ENCODE data around the gene GNB3. TPM values are rescaled to one million over a fixed set of nuclear protein-coding genes. Genes with fewer than 3 reads are reported as not detected.

GNB3 gene
- total and polyA plus RNA-seq, 4 donors = under 0.01 to 0.12 TPM; not detected in 2

DNA sequence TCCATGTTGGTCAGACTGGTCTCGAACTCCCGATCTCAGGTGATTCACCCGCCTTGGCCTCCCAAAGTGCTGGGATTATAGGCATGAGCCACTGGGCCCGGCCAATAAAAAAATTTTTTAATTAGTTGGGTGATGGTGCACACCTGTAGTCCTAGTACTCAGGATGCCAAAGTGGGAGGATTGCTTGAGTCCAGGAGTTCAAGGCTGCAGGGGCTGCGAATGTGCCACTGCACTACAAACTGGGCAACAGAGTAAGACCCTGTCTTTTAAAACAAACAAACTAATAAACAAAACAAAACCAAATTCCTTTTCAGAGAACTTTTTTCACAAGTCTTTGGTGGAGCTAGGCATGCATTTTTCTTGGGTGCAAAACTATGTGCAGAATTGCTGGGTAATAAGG lies 42.5 kb downstream of the GNB3 start:
- H3K4me1 ChIP-seq (ENCODE audit: control insufficient read depth in 4 of 4, insufficient read depth in 4 of 4, low read length in 3 of 4) = peaks cover 0 to 1% (median 0%) of the 10 kb centered on the region in 4 donors
- H3K27me3 ChIP-seq (ENCODE audit: control insufficient read depth in 4 of 4, insufficient read depth in 4 of 4, low read length in 3 of 4) = no peaks in the 10 kb centered on the region
- peaks cover 0 to 7% (median 3%) of the 10 kb centered on the region in 4 donors for H3K36me3 ChIP-seq (ENCODE audit: control insufficient read depth in 4 of 4, insufficient read depth in 3 of 4, low read depth in 1 of 4, low read length in 3 of 4)
- no peak overlapping the region for H3K27ac ChIP-seq (ENCODE audit: low read depth in 1 of 2, low read length in 2 of 2)
- H3K9ac ChIP-seq (ENCODE audit: low read depth in 1 of 2, low read length in 2 of 2) = no peak overlapping the region
- TF ChIP-seq, protein P1, sequence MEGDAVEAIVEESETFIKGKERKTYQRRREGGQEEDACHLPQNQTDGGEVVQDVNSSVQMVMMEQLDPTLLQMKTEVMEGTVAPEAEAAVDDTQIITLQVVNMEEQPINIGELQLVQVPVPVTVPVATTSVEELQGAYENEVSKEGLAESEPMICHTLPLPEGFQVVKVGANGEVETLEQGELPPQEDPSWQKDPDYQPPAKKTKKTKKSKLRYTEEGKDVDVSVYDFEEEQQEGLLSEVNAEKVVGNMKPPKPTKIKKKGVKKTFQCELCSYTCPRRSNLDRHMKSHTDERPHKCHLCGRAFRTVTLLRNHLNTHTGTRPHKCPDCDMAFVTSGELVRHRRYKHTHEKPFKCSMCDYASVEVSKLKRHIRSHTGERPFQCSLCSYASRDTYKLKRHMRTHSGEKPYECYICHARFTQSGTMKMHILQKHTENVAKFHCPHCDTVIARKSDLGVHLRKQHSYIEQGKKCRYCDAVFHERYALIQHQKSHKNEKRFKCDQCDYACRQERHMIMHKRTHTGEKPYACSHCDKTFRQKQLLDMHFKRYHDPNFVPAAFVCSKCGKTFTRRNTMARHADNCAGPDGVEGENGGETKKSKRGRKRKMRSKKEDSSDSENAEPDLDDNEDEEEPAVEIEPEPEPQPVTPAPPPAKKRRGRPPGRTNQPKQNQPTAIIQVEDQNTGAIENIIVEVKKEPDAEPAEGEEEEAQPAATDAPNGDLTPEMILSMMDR (IDR thresholded peaks at IDR 0.05; ENCODE audit: low read depth, low read length, missing input control) = no peak
- TF ChIP-seq HNF4A (conservative IDR thresholded peaks at IDR 0.05) (no peak), SP1 (IDR thresholded peaks at IDR 0.05) (no peak), FOXA1 (IDR thresholded peaks at IDR 0.05) (no peak), HNF4G (IDR thresholded peaks at IDR 0.05) (no peak), NR2F2 (IDR thresholded peaks at IDR 0.05) (no peak), TAF1 (conservative IDR thresholded peaks at IDR 0.05) (no peak), RXRA (IDR thresholded peaks at IDR 0.05) (no peak), RAD21 (IDR thresholded peaks at IDR 0.05) (no peak), GABPA (IDR thresholded peaks at IDR 0.05 in 1 of 2, conservative IDR thresholded peaks at IDR 0.05 in 1 of 2) (no peak)
- TF ChIP-seq, protein P2, sequence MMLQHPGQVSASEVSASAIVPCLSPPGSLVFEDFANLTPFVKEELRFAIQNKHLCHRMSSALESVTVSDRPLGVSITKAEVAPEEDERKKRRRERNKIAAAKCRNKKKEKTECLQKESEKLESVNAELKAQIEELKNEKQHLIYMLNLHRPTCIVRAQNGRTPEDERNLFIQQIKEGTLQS (IDR thresholded peaks at IDR 0.05) = no peak
- TF ChIP-seq, protein P3, sequence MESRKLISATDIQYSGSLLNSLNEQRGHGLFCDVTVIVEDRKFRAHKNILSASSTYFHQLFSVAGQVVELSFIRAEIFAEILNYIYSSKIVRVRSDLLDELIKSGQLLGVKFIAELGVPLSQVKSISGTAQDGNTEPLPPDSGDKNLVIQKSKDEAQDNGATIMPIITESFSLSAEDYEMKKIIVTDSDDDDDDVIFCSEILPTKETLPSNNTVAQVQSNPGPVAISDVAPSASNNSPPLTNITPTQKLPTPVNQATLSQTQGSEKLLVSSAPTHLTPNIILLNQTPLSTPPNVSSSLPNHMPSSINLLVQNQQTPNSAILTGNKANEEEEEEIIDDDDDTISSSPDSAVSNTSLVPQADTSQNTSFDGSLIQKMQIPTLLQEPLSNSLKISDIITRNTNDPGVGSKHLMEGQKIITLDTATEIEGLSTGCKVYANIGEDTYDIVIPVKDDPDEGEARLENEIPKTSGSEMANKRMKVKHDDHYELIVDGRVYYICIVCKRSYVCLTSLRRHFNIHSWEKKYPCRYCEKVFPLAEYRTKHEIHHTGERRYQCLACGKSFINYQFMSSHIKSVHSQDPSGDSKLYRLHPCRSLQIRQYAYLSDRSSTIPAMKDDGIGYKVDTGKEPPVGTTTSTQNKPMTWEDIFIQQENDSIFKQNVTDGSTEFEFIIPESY (IDR thresholded peaks at IDR 0.05) = no peak
- TF ChIP-seq, protein P4, sequence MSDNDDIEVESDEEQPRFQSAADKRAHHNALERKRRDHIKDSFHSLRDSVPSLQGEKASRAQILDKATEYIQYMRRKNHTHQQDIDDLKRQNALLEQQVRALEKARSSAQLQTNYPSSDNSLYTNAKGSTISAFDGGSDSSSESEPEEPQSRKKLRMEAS (IDR thresholded peaks at IDR 0.05) = no peak
- 92% methylated on average over 5 of the region's 5 CpGs for WGBS
- H3K4me3 ChIP-seq (ENCODE audit: low read depth in 1 of 3, low read length in 3 of 3) = no peak overlapping the region
- no peaks in the 10 kb centered on the region for H3K9me3 ChIP-seq (ENCODE audit: control insufficient read depth in 4 of 4, low read length in 3 of 4)
- DNase-seq (ENCODE audit: low spot score) = no peak

DNA sequence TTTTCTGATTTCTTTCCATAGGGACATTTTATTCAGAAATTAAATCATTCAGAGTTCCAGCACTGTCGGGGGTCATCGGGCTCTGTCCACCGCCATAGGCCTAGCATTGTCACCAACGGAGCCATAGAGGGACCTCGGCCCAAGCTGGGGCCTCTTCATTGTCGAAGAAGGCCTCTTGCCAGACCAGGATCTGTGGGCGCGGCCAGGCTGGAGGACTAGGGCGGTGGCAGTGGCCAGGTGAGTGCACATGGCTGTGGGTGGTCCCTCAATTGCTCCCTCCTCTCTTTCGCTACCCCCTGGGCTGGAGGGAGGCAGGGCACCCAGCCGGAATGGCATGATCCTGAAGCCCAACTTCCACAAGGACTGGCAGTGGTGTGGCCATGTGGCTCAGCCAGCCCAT lies 43.0 kb downstream of the GNB3 start:
- Histone ChIP-seq H3K9me3 (ENCODE audit: control insufficient read depth in 4 of 4, low read length in 3 of 4) (no peaks in the 10 kb centered on the region), H3K27ac (ENCODE audit: low read depth in 1 of 2, low read length in 2 of 2) (no peak overlapping the region), H3K4me3 (ENCODE audit: low read depth in 1 of 3, low read length in 3 of 3) (no peak overlapping the region), H3K27me3 (ENCODE audit: control insufficient read depth in 4 of 4, insufficient read depth in 4 of 4, low read length in 3 of 4) (no peaks in the 10 kb centered on the region), H3K36me3 (ENCODE audit: control insufficient read depth in 4 of 4, insufficient read depth in 3 of 4, low read depth in 1 of 4, low read length in 3 of 4) (peaks cover 0 to 7% (median 3%) of the 10 kb centered on the region in 4 donors), H3K4me1 (ENCODE audit: control insufficient read depth in 4 of 4, insufficient read depth in 4 of 4, low read length in 3 of 4) (peaks cover 0 to 4% (median 0%) of the 10 kb centered on the region in 4 donors), H3K9ac (ENCODE audit: low read depth in 1 of 2, low read length in 2 of 2) (no peak overlapping the region)
- WGBS = 96% methylated on average over 11 of the region's 11 CpGs
- TF ChIP-seq, protein P5, sequence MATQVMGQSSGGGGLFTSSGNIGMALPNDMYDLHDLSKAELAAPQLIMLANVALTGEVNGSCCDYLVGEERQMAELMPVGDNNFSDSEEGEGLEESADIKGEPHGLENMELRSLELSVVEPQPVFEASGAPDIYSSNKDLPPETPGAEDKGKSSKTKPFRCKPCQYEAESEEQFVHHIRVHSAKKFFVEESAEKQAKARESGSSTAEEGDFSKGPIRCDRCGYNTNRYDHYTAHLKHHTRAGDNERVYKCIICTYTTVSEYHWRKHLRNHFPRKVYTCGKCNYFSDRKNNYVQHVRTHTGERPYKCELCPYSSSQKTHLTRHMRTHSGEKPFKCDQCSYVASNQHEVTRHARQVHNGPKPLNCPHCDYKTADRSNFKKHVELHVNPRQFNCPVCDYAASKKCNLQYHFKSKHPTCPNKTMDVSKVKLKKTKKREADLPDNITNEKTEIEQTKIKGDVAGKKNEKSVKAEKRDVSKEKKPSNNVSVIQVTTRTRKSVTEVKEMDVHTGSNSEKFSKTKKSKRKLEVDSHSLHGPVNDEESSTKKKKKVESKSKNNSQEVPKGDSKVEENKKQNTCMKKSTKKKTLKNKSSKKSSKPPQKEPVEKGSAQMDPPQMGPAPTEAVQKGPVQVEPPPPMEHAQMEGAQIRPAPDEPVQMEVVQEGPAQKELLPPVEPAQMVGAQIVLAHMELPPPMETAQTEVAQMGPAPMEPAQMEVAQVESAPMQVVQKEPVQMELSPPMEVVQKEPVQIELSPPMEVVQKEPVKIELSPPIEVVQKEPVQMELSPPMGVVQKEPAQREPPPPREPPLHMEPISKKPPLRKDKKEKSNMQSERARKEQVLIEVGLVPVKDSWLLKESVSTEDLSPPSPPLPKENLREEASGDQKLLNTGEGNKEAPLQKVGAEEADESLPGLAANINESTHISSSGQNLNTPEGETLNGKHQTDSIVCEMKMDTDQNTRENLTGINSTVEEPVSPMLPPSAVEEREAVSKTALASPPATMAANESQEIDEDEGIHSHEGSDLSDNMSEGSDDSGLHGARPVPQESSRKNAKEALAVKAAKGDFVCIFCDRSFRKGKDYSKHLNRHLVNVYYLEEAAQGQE (IDR thresholded peaks at IDR 0.05) = no peak
- no peak for TF ChIP-seq TAF1 (conservative IDR thresholded peaks at IDR 0.05)
- no peak for TF ChIP-seq FOXA1 (IDR thresholded peaks at IDR 0.05)
- no peak for TF ChIP-seq NR2F2 (IDR thresholded peaks at IDR 0.05)
- TF ChIP-seq, protein P2 (IDR thresholded peaks at IDR 0.05) = no peak
- TF ChIP-seq, protein P1 (IDR thresholded peaks at IDR 0.05; ENCODE audit: low read depth, low read length, missing input control) = no peak
- TF ChIP-seq HNF4G (IDR thresholded peaks at IDR 0.05) = no peak
- TF ChIP-seq FOXA2 (IDR thresholded peaks at IDR 0.05) = no peak
- no peak for TF ChIP-seq EGR1 (IDR thresholded peaks at IDR 0.05; ENCODE audit: low read depth in 2 of 2)
- TF ChIP-seq, protein P4 (IDR thresholded peaks at IDR 0.05) = no peak
- no peak for TF ChIP-seq RXRA (IDR thresholded peaks at IDR 0.05)
- no peak for TF ChIP-seq YY1 (IDR thresholded peaks at IDR 0.05)
- DNase-seq (ENCODE audit: low spot score) = no peak
